Measurements from ENCODE around the gene LRRC36.
A peak's percentile ranks its signal among the peaks of the same experiment; 100 is the strongest.

The LRRC36 gene

GRCh38 chr16:67302076-67302475, 24.5 kb upstream of the LRRC36 start (continued):
- no peak for TF ChIP-seq REST (tag by site-specific recombination; IDR thresholded peaks at IDR 0.05)
- TF ChIP-seq PRDM2 (tag by site-specific recombination; IDR thresholded peaks at IDR 0.05; ENCODE audit: borderline replicate concordance) = no peak
- no peak for TF ChIP-seq SETDB1 (IDR thresholded peaks at IDR 0.05; ENCODE audit: insufficient read length, low read length)
- TF ChIP-seq TCF7L2 (IDR thresholded peaks at IDR 0.05; ENCODE audit: borderline replicate concordance, low read depth, low read length) = no peak
- no peak for TF ChIP-seq ZNF513 (tag by site-specific recombination; IDR thresholded peaks at IDR 0.05)
- TF ChIP-seq ZNF433 (tag by site-specific recombination; IDR thresholded peaks at IDR 0.05; ENCODE audit: low read depth) = no peak

- Histone ChIP-seq H3K36me3 (ENCODE audit: control insufficient read depth in 2 of 2, insufficient read depth in 1 of 2, low read length in 2 of 2) (no peaks in the 10 kb centered on the region), H3K9me3 (ENCODE audit: control insufficient read depth, insufficient read depth, low read depth, low read length) (no peaks in the 10 kb centered on the region), H3K4me3 (ENCODE audit: low read depth, low read length) (no peak overlapping the region), H3K4me1 (ENCODE audit: control insufficient read depth, insufficient read depth, low read length) (no peaks in the 10 kb centered on the region), H3K27ac (ENCODE audit: extremely low read depth, low read depth, low read length) (no peak overlapping the region)
- ChIA-PET CTCF (interaction anchor here (1.1 kb wide), 1 partner anchor 19 kb away, joined by 3 read pairs; no protein-coding TSS in a partner anchor), POLR2A (no interaction called here)
- TF ChIP-seq ZIC2 (tag by site-specific recombination; IDR thresholded peaks at IDR 0.05) (peak; percentile 81), ZNF473 (tag by site-specific recombination; IDR thresholded peaks at IDR 0.05) (no peak)
Observed at GRCh38 chr16:67302970-67303369, 23.6 kb upstream of the LRRC36 start.

- H3K36me3 ChIP-seq (ENCODE audit: control insufficient read depth in 2 of 2, insufficient read depth in 1 of 2, low read length in 2 of 2) = no peaks in the 10 kb centered on the region
- POLR2A ChIA-PET = no interaction called here
- H3K4me3 ChIP-seq (ENCODE audit: low read depth, low read length) = no peak overlapping the region
- H3K27ac ChIP-seq (ENCODE audit: extremely low read depth, low read depth, low read length) = no peak overlapping the region
- CTCF ChIA-PET = interaction anchor here (0.7 kb wide), 2 partner anchors 113 to 512 kb away, joined by 3 read pairs; no protein-coding TSS in a partner anchor
- no peaks in the 10 kb centered on the region for H3K4me1 ChIP-seq (ENCODE audit: control insufficient read depth, insufficient read depth, low read length)
- TF ChIP-seq KLF7 (tag by site-specific recombination; IDR thresholded peaks at IDR 0.05; ENCODE audit: borderline replicate concordance) (no peak), ZNF548 (tag by site-specific recombination; IDR thresholded peaks at IDR 0.05) (no peak), ZNF140 (tag by site-specific recombination; IDR thresholded peaks at IDR 0.05) (no peak), SP7 (tag by site-specific recombination; IDR thresholded peaks at IDR 0.05) (no peak), ZNF311 (tag by site-specific recombination; IDR thresholded peaks at IDR 0.05; ENCODE audit: borderline replicate concordance) (no peak), ZNF391 (tag by site-specific recombination; IDR thresholded peaks at IDR 0.05; ENCODE audit: borderline replicate concordance, low read depth) (no peak), ZBTB48 (tag by site-specific recombination; IDR thresholded peaks at IDR 0.05) (no peak), ZNF837 (tag by site-specific recombination; IDR thresholded peaks at IDR 0.05) (no peak), ZNF791 (tag by site-specific recombination; IDR thresholded peaks at IDR 0.05) (no peak), ZNF521 (tag by site-specific recombination; IDR thresholded peaks at IDR 0.05) (no peak), ZNF580 (tag by site-specific recombination; IDR thresholded peaks at IDR 0.05) (no peak), ZNF184 (tag by site-specific recombination; IDR thresholded peaks at IDR 0.05) (no peak), ZNF239 (tag by site-specific recombination; IDR thresholded peaks at IDR 0.05) (no peak), ZNF2 (tag by site-specific recombination; IDR thresholded peaks at IDR 0.05) (no peak), ZNF214 (tag by site-specific recombination; IDR thresholded peaks at IDR 0.05; ENCODE audit: borderline replicate concordance) (no peak)
- no peaks in the 10 kb centered on the region for H3K9me3 ChIP-seq (ENCODE audit: control insufficient read depth, insufficient read depth, low read depth, low read length)
Observed at GRCh38 chr16:67304020-67304419, 22.6 kb upstream of the LRRC36 start.
